GM15510 (cell line): Measurements from ENCODE around the gene NUCKS1.

Experiments
- POLR2A ChIP-seq: IDR thresholded peaks from 3 replicates; pipeline ENCODE4 v1.6.1; 2011; ENCODE audit warnings: borderline replicate concordance; ENCODE audit not compliant: insufficient read length; ENCODE audit errors: extremely low read depth

The NUCKS1 gene

DNA sequence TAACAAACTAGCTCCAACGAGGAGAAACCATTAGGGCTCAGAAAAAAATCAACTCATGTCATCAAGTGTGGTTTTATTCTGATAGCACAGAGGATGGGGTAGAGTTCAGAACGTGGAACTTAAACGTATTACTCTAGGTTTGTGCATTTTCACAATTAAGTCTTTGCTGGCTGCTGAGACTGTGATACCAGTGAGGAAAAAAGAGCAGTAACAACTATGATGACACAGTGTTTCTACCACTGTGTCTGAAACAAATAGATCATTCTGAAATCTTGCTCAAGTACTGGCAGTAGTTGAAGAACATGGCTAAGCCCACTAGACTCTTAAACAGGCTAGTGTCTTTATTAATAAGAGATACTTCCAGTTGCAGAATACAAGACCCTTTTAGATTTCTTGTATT, 31.0 kb downstream of the NUCKS1 start:
- TF ChIP-seq POLR2A, result no peak

- no peak for TF ChIP-seq POLR2A
These were observed 33.4 kb downstream of the NUCKS1 start for GRCh38 chr1:205716371-205717132.

DNA sequence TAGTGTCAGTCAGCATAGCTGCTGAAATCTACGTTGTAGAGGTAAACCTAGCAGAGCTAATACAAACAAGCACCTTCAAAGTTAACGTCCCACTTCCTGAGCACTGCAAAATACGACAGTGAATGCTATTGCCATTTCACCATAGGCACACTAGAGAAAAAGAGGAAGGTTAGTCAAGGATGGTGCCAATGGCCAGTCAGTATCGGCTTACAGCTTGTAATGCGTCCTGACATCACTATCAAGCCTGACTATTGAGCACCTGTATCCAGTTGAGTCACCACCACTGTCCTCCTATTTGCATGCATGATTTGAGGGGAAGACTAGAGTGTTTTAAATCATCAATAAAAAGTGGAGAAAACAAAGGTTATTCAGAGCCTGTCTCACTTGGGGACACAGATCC, 34.4 kb downstream of the NUCKS1 start:
- TF ChIP-seq POLR2A, result no peak

GRCh38 chr1:205714906-205715246, 35.1 kb downstream of the NUCKS1 start:
- no peak for TF ChIP-seq POLR2A

- no peak for TF ChIP-seq POLR2A
These were observed 35.6 kb downstream of the NUCKS1 start for GRCh38 chr1:205714190-205714905.

GRCh38 chr1:205711105-205712048, 38.6 kb downstream of the NUCKS1 start:
- no peak for TF ChIP-seq POLR2A

DNA sequence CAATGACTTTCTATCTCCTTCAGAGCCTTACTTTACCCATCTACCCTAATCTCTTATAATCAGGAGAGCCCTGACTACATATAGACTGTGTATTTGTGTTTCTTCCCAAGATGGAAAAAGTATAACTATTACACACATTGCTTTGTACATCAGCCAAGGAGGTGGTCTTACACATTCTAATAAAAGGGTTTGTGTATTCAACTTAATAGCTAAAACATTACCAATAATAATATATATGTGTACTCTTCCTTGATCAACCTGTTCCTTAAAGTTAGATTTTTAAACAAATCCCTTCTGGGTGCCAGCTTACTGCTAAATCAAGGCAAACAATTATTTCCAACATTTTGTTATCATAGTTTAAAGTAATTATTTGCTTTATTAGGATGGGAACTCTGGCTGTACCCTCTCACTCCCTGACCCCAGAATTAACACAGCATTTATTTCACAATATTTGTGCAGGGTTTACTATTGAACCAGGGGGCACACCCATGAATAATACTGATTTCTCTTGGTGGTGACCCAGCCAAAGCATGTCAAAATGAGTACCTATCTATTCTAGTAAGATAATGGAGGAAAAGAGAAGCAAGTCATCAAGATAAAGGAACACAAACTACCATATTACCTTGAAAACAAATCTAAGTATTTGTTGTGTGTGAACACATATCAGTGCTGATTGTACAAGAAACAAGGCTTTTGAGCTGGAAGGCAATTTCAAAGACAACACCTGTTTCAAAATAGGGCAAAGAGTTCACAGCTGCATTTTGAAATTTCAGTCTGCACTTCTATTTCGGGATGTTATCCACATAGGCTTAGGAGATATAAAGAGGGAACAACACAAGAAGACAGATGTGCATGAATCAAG, 39.5 kb downstream of the NUCKS1 start:
- TF ChIP-seq POLR2A, result no peak

DNA sequence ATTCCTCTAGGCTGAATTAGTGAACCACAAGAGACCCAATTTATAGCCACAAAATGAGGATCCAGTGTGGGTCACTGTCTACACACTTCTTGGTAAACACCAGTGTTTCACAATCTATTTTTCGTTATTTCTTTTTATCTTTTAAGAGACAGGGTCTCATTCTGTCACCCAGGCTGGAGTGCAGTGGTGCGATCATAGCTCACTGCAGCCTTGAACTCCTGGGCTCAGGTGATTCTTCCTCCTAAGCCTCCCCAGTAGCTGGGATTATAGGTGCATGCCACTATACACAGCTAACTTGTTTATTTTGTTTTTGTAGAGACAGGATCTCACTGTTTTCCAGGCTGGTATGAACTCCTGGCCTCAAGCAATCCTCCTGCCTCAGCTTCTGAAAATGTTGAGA, 40.3 kb downstream of the NUCKS1 start:
- TF ChIP-seq POLR2A, result no peak

DNA sequence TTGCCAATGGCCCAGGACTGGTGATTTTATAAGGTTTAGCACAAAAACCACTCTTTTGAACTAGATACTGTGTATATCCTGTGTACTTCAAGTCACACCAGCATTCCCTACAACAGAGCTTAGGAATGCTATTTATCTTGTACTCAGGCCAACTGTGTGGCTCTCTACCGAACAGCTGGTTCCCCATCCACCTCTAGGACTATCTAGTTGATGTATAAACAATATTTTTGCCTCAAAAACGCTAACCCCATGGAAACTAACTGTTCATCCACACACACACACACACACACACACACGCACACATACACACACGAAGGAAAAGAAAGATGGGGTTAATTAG, 41.0 kb downstream of the NUCKS1 start:
- no peak for TF ChIP-seq POLR2A

GRCh38 chr1:205706601-205707502, 43.1 kb downstream of the NUCKS1 start:
- TF ChIP-seq POLR2A, result no peak

DNA sequence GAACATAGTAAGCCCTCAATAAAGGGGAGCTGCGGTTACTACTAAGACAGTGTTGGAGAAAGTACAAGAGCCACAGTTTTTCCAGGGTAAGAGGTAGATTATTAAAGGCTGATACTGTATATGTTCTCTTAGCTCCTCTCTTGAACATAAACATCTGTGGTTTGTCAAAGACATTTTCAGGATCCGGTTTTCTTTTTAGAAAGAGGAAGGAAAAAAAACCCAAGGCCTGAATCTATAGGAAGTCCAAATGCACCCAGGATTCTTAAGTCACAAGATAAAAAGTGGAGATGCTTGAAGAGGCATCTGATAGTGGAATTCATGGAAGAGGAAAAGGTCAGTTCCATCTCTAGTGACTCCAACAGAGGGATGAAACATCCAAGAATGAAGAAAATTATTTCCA, 45.1 kb downstream of the NUCKS1 start:
- TF ChIP-seq POLR2A, result no peak

DNA sequence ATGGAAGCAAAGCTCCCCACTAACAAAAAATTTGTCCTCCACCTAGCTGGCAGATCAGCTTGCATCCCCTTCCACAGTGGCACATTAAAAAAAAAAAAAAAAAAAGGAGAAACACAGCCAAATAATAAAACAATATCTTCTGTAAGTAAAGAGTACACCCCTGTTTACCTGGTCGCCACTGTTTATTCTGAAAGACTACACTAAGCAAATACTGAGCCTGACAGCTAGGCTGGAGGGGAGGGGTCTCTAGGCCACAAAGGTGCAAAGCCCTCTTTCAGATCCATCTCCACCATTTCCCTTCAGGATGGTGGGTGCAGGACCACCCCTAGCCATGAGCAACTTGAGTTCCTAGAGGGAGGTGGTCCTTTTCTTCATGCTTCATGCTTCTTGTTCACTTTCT, 46.9 kb downstream of the NUCKS1 start:
- TF ChIP-seq POLR2A, result no peak

- TF ChIP-seq POLR2A, result no peak
These were observed 48.1 kb downstream of the NUCKS1 start for GRCh38 chr1:205701891-205702290.

- TF ChIP-seq POLR2A, result no peak
These were observed 48.6 kb downstream of the NUCKS1 start for GRCh38 chr1:205701420-205701819.

- TF ChIP-seq POLR2A, result no peak
These were observed 49.0 kb downstream of the NUCKS1 start for GRCh38 chr1:205700865-205701401.
